Astrocyte of the spinal cord (primary cell): Measurements from ENCODE around the gene TARS2.
A peak's percentile ranks its signal among the peaks of the same experiment; 100 is the strongest.

Experiments used
- DNase-seq: peaks from one replicate; pipeline ENCODE4 v3.0.0; 2011; ENCODE audit warnings: low read depth, low spot score
- H3K4me3 ChIP-seq: 2 replicates; pipeline ENCODE4 v1.5.1; 2011; ENCODE audit warnings: low read depth, mild to moderate bottlenecking, low read length, moderate library complexity
- CTCF ChIP-seq: IDR thresholded peaks from 2 replicates; pipeline ENCODE4 v1.5.1; 2012; ENCODE audit warnings: low read depth, mild to moderate bottlenecking, low read length, inconsistent platforms
- in situ Hi-C: cut with HindIII; loops from 2 replicates; pipeline ENCODE4 v1.10.0; 2017; ENCODE audit warnings: low sequenced_read_pairs

Gene TARS2

GRCh38 chr1:150544204-150544603 is 57.0 kb downstream of the TARS2 start:
- TF ChIP-seq CTCF: no peak
- no peak for DNase-seq
- in situ Hi-C loops: no loop called here
- H3K4me3 ChIP-seq: no peak overlapping the region

- no peak for TF ChIP-seq CTCF
- in situ Hi-C loops: no loop called here
- DNase-seq: no peak
- no peak overlapping the region for H3K4me3 ChIP-seq
Measured at GRCh38 chr1:150545486-150546032, 58.3 kb downstream of the TARS2 start.

- no peak for TF ChIP-seq CTCF
- no peak for DNase-seq
- H3K4me3 ChIP-seq: no peak overlapping the region
- in situ Hi-C loops: no loop called here
Measured at GRCh38 chr1:150546294-150546937, 59.2 kb downstream of the TARS2 start.

- H3K4me3 ChIP-seq: peak overlapping the region; percentile 44
- DNase-seq: no peak
- in situ Hi-C loops: no loop called here
- TF ChIP-seq CTCF: no peak
Measured at GRCh38 chr1:150548324-150548631, 61.1 kb downstream of the TARS2 start.

- in situ Hi-C loops: no loop called here
- peak within 1 kb of the TSS; percentile 44 for H3K4me3 ChIP-seq
- peak; percentile 28 for TF ChIP-seq CTCF
- peak; percentile 83 for DNase-seq
Measured at GRCh38 chr1:150548632-150549495, 61.6 kb downstream of the TARS2 start, which contains the start of gene ADAMTSL4. Gene ADAMTSL4, plus strand, starts transcription at chr1:150549408. Its CDS starts 2,881 bp downstream, at chr1:150552289.

GRCh38 chr1:150549496-150550221 is 62.4 kb downstream of the TARS2 start:
- in situ Hi-C loops: no loop called here
- TF ChIP-seq CTCF: no peak
- DNase-seq: no peak
- peak overlapping the region; percentile 35 for H3K4me3 ChIP-seq
